SW 1271 (cell line): ENCODE data around the gene HOXB4.

ENCODE experiments used
- DNase-seq, 2 experiments: peaks; one replicate each; lab custom pipeline; 2025; lab: John Stamatoyannopoulos, UW

HOXB4 gene

DNA sequence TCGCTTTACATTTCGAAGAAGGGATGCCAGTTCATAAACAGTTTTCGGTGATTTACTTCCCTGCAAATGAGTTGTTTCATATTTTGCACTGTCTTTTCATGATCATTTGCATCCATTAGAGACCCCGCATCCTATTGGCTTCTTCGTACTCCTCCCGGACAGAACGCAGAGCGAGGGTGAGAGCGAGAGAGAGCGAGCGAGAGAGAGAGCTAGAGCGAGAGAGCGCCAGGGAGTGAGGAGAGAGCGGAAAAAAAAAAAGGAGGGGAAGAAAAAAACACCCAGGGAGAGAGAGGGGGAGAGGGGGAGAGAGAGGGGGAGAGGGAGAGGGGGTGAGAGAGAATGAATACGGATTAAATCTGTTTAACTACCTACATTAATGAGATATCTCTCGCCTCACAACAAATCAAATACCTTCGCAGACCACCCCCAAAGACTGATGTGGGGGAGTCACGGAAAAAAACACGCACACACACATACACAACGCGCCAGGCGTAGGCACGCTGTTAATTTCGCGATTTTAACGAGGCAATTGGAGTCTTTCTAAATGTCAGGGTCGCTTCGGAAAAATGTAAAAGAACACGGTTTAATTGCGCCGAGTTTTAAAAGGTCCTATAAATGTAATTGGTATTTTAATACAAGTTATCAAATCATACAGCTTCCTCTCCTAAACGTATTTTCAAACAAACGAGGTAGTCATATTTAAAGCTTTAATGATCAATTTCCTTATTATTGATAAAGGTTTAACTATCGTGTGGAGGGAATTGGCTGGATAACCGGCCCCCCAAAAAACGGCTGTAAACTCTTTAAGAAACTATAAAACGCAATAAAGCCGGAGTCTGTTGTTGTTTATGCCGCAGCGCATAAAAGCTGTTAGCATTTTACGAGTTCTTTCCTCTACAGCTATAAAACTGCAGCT is 37.2 kb upstream of the HOXB4 start, which contains the start of gene HOXB8:
Gene HOXB8, minus strand, starts transcription at position 246 of the 916 bp plus-strand sequence. CDS start 588 bp downstream, outside the sequence.
- no peak for DNase-seq

GRCh38 chr17:48613862-48614694 is 35.9 kb upstream of the HOXB4 start:
- DNase-seq, result no peak

DNA sequence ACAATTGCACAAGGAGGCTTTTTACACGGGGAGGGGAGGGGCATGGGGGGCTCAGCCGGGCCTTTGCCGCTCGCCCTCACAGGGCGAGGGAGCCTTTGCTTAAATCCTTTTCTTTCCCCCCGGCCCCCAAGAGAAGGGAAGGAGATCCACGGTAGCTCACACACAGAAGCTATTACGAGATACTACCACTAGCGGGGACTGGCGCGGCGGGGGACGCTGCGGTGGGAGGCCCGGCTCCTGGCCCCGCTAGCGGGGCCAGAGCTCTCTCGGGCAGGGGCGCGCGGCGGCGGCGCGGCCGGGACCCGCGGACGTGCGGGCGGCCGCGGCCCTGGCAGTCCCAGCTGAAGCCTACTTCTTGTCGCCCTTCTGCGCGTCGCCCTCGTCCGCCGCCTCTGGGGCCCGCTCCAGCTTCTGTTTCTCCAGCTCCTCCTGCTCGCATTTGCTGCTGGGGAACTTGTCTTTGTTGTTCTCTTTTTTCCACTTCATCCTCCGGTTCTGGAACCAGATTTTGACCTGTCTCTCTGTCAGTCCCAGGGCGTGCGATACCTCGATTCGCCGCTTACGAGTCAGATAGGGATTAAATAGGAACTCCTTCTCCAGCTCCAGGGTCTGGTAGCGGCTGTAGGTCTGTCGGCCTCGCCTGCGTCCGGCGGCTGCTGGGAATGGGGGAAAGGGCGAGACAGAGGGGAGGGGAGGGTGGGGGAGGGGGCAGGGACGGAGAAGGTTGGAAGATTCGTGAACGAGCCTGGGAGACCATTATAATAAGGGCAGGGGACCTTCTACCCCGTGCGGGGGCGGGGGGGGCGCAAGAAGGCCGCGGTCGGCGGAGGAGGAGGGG is 34.9 kb upstream of the HOXB4 start:
- peak; percentile 34 to 56 for DNase-seq

GRCh38 chr17:48612456-48612853 is 34.3 kb upstream of the HOXB4 start:
- DNase-seq, result no peak

DNA sequence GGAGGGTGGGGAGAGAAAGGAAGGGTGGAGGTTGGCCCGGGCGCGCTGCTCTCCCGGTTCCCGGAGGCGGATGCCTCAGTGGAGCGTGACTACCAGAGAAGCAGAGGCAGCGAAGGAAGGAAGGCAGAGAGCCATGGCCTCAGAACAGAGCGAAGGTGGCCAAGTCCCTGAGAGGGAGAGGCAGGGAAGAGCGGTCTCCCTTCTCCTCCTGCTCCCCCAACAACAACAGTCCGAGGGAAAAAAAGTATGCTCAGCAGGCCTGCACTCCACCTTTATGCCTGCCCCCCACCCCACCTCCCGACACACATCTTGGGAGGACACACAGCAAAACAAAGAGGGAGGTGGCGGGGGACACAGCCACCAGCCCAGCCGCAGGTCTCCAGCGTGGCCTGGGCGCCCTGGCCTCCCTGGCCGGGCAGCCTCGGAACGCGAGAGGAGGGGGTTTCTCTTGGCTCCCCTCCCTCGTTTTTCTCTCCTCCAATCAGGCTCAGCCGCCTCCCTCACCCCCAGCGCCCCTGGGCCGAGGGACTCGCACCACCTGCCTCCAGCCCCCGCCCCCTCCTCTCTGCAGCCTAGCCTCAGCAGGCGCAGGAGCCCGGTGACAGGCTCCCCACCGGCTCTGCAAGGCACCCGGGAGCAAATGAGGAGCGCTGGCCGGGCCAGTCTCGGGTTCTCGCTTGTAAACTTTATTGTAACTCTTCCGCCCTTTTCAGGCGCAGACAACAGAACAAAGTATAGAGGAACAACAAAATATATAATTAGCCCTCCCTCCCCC is 33.7 kb upstream of the HOXB4 start:
- DNase-seq, result no peak

DNA sequence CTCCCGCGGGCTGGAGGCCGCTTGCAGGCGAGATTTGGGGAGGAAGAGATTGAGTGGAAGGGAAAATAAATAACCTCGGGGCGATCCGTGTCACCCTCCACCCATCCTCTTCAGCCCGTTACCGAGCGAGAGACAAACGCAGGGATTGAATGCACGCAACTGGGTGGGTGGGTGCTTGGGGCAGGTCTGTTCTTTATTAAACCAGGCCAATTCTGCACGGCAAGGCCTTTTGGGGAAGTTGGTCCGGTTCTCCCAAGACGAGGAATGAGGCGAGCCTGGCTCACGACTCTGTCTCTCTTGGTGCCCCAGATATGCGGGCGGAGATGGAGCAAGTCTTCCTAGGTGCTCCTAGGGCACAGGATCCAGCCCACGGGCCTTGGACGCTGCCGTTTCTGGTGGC is 33.1 kb upstream of the HOXB4 start:
- DNase-seq, result no peak

GRCh38 chr17:48610282-48611211 is 32.4 kb upstream of the HOXB4 start, which contains the start of gene HOXB7:
TSS of gene HOXB7 (minus strand) at chr17:48611017. CDS start at chr17:48610918, 99 bp downstream.
- DNase-seq, result peak; percentile 46 to 57

- DNase-seq, result no peak
Observed at GRCh38 chr17:48609759-48610281, 31.7 kb upstream of the HOXB4 start.

DNA sequence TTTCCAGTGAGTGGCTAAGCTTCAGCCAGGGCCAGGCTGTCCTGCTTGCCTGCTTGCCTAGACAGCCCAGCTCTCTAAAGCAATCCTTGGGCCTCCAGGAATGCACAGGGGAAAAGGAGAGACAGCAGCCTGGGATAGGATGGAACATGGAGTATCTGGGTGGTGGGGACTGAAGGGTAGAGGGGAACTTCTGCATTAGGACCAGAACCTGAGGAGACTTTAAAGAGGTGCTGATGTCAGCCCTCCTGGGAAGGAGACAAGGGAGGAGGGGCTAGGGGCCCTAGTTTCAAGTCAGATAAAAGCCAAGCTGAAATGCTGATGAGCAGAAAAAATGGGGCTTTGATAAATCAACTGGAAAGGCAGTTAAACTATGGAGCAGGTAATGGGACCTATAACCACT is 30.9 kb upstream of the HOXB4 start:
- no peak for DNase-seq

- DNase-seq, result no peak
Observed at GRCh38 chr17:48608494-48608834, 30.3 kb upstream of the HOXB4 start.

DNA sequence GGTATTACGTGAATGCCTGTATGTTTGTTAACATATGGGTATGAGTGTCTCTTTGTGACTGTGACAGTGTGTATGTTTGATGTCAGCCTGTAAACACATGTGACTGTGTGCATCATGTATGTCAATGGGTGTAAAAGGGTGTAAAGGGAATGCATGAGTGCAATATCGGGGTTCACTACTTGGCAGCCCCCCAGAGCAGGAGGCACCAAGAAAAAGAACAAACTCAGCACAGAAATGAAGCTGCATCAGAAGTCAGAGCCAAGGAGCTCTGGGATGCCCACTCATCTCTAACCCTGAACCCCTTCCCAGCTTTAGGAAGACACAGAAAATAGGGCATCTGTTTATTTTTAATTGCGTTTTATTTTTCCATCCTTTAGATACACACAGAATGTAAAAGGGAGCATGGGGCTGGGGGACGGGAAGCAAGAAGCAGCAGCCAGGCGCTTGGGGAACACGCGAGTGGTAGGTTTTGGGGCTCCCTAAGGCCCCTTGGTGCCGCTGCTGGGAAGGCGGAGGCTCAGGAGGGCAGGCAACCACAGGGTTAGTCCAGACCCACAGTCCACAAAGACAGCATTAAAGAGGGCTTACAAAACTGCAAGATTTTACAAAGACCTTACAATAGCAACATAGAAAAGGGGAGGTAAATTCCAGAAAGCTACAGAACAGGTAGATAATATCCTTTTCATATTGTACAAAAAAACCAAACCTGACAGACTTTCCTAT is 28.9 kb upstream of the HOXB4 start:
- no peak for DNase-seq

GRCh38 chr17:48605991-48606891 is 28.1 kb upstream of the HOXB4 start:
- no peak for DNase-seq

DNA sequence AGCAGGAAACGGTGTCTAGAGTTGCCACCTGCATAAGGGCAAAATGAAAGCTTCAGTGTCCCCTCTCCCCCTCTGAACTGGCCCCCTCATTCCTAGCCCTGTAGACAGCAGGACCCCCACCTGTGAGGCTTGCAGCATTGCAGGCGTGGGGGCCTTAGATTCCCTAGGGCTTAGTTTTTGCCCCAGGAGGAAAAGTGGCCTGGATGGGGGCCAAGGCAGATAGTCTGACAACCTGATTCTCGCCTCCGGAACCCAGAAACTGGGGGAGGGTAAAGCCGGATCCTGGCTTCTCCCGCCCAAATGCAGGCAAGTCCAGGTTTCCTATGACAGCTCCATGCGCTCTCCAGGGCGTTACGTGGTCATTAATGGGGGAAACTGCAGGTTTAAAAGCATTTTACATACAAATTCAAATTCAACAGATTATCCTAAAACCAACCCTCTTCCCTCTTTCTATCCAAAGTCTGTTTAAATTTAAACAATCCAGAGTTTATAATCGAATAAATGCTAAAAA is 27.3 kb upstream of the HOXB4 start:
- DNase-seq, result no peak

DNA sequence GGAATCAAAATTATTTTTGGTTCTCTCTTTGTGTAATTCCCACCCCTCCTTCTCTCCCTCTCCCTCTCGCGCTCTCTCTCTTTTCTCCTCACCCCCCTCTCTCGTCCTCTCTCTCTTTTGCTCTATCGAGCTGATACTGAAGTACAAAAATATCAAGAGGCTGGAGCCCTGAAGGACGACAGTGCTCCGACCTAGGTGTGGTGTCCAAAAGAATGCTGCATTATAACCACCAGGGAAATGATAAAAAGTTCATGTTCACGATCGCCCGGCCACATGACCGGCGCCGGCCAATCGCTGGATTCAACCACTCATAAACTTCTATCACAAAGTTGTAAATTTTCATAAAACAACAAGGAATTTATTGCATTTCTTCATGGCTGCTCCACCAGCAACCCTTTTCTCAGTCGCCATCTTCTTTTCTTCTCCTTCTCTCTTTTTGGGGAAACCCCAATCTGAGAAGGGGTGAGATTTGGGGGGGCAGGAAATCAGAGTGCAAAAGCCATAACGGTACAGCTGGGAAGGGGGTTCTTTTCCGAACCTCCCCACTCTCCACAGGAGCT is 26.7 kb upstream of the HOXB4 start, which contains the start of gene HOXB6:
Gene HOXB6, minus strand, starts transcription at position 217 of the 560 bp plus-strand sequence. CDS start 6,836 bp downstream, outside the sequence.
- DNase-seq, result no peak

GRCh38 chr17:48603959-48604769 is 26.0 kb upstream of the HOXB4 start:
- peak in 1 of 2 experiments; percentile 51 for DNase-seq
